ENCODE measurements around the gene ATP5MC3.

The ATP5MC3 gene

DNA sequence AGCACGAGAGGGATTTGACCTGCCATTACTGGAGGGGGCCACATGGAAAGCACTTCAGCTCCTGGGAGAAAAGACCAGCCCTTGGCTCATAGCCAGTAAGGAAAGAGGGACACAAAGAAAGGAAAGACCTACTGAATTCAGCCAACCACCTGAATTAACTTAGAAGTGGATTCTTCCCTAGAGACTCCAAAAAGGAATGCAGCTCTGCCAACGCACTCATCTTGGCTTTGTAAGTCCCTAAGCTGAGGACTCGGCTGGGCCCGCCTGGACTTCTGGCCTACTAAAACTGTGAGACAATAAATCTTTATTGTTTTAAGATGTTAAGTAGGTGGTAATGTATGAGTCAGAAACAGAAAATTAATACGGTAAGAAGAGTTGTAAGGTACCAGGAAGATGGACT is 25.0 kb downstream of the ATP5MC3 start:
- no peak overlapping the region for H3K4me3 ChIP-seq (ENCODE audit: low read depth, low read length)
- TF ChIP-seq CTCF (IDR thresholded peaks at IDR 0.05; ENCODE audit: borderline replicate concordance, insufficient read depth, low read depth, low read length): no peak

DNA sequence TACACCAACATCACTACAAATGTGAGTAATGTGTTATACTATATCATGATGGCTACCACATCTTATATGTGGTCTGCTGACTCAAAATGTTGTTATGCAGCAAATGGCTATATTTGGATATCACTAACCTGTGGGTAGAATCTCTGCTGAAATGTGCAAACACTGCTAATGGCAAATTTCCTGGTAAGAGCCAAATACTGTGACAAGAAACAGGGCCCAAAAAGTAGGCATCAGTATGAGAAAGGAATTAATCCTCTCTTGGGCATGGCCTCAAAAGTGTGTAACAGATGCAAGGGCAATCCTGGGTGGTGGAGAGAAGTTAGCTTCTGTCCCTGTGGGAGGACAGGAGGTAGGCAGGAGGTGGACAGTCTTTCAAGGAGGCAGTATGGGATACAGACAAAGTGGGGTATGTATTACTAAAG is 26.8 kb downstream of the ATP5MC3 start:
- no peak overlapping the region for H3K4me3 ChIP-seq (ENCODE audit: low read depth, low read length)

GRCh38 chr2:175152242-175152641 is 29.3 kb downstream of the ATP5MC3 start:
- no peak overlapping the region for H3K4me3 ChIP-seq (ENCODE audit: low read depth, low read length)
- no peak for TF ChIP-seq CTCF (IDR thresholded peaks at IDR 0.05; ENCODE audit: borderline replicate concordance, insufficient read depth, low read depth, low read length)

More for the DNA sequence above, 26.8 kb downstream of the ATP5MC3 start:
- no peak for TF ChIP-seq CTCF (IDR thresholded peaks at IDR 0.05; ENCODE audit: borderline replicate concordance, insufficient read depth, low read depth, low read length)

- no peak overlapping the region for H3K4me3 ChIP-seq (ENCODE audit: low read depth, low read length)
- TF ChIP-seq CTCF (IDR thresholded peaks at IDR 0.05; ENCODE audit: borderline replicate concordance, insufficient read depth, low read depth, low read length): no peak
Observed at GRCh38 chr2:175151791-175152190, 29.7 kb downstream of the ATP5MC3 start.

GRCh38 chr2:175147186-175147585 is 34.3 kb downstream of the ATP5MC3 start:
- H3K4me3 ChIP-seq (ENCODE audit: low read depth, low read length): no peak overlapping the region
- TF ChIP-seq CTCF (IDR thresholded peaks at IDR 0.05; ENCODE audit: borderline replicate concordance, insufficient read depth, low read depth, low read length): no peak

DNA sequence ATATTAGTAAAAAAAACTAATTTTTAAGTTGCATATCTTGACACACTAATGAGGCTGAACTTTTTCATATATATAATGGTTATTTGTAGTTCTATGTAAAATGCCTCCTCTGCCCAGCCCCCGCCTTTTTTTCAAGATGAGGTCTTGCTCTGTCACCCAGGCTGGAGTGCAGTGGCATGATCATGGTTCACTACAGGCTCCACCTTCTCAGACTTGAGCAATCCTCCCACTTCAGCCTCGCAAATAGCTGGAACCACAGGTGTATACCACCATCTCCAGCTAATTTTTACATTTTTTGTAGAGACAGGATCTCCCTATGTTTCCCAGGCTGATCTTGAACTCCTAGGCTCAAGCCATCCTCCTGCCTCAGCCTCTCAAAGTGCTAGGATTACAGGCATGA is 37.8 kb downstream of the ATP5MC3 start:
- H3K4me3 ChIP-seq (ENCODE audit: low read depth, low read length): no peak overlapping the region
- no peak for TF ChIP-seq CTCF (IDR thresholded peaks at IDR 0.05; ENCODE audit: borderline replicate concordance, insufficient read depth, low read depth, low read length)

DNA sequence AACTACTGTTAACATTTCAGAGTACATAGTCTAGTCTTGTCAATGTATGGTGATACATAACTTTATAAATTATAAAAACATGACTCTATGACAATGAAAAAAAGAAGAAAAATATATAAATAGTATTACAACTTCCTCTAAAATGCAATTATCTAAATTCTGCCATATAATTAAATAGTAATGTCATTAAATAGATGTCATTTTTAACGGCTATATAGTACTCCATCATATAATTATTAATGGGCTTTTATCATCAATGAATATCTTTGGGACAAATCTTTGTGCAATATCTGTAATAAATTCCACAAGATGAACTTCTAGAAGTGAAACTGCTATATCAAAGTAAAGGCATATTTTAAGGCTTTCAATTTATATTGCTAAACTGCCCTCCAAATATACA is 38.3 kb downstream of the ATP5MC3 start:
- no peak for TF ChIP-seq CTCF (IDR thresholded peaks at IDR 0.05; ENCODE audit: borderline replicate concordance, insufficient read depth, low read depth, low read length)
- no peak overlapping the region for H3K4me3 ChIP-seq (ENCODE audit: low read depth, low read length)
